ENCODE results near the gene KLHL5.

The KLHL5 gene

GRCh38 chr4:39044956-39045826 lies 16.8 kb upstream of the KLHL5 start:
- H3K36me3 ChIP-seq (ENCODE audit: insufficient read depth, insufficient read length, low read length) = no peaks in the 10 kb centered on the region
- no peak for DNase-seq (ENCODE audit: low read depth, low spot score)
- H3K4me3 ChIP-seq (ENCODE audit: insufficient read length, low read depth) = peak overlapping the region; percentile 53
- no peaks in the 10 kb centered on the region for H3K9me3 ChIP-seq (ENCODE audit: insufficient read depth, low read length)
- TF ChIP-seq YY1 (IDR thresholded peaks at IDR 0.05; ENCODE audit: insufficient read depth, insufficient read length) (no peak), ZNF274 (IDR thresholded peaks at IDR 0.05; ENCODE audit: low read depth, low read length) (no peak), SUZ12 (IDR thresholded peaks at IDR 0.05; ENCODE audit: extremely low read depth, insufficient read depth, insufficient read length) (no peak)
- no peaks in the 10 kb centered on the region for H3K4me1 ChIP-seq (ENCODE audit: insufficient read depth, insufficient read length)
- H3K27me3 ChIP-seq (ENCODE audit: insufficient read depth, insufficient read length) = no peaks in the 10 kb centered on the region
- H3K9ac ChIP-seq (ENCODE audit: insufficient read length, low read depth) = peak overlapping the region; percentile 67

- Histone ChIP-seq H3K4me1 (ENCODE audit: insufficient read depth, insufficient read length) (no peaks in the 10 kb centered on the region), H3K36me3 (ENCODE audit: insufficient read depth, insufficient read length, low read length) (no peaks in the 10 kb centered on the region), H3K27me3 (ENCODE audit: insufficient read depth, insufficient read length) (no peaks in the 10 kb centered on the region), H3K9ac (ENCODE audit: insufficient read length, low read depth) (no peak overlapping the region), H3K4me3 (ENCODE audit: insufficient read length, low read depth) (peak overlapping the region; percentile 53), H3K9me3 (ENCODE audit: insufficient read depth, low read length) (no peaks in the 10 kb centered on the region)
- no peak for TF ChIP-seq YY1 (IDR thresholded peaks at IDR 0.05; ENCODE audit: insufficient read depth, insufficient read length)
- TF ChIP-seq ZNF274 (IDR thresholded peaks at IDR 0.05; ENCODE audit: low read depth, low read length) = no peak
- no peak for TF ChIP-seq SUZ12 (IDR thresholded peaks at IDR 0.05; ENCODE audit: extremely low read depth, insufficient read depth, insufficient read length)
- no peak for DNase-seq (ENCODE audit: low read depth, low spot score)
These were observed 16.2 kb upstream of the KLHL5 start for GRCh38 chr4:39045827-39046221.

- H3K36me3 ChIP-seq (ENCODE audit: insufficient read depth, insufficient read length, low read length) = no peaks in the 10 kb centered on the region
- no peak for TF ChIP-seq ZNF274 (IDR thresholded peaks at IDR 0.05; ENCODE audit: low read depth, low read length)
- TF ChIP-seq SUZ12 (IDR thresholded peaks at IDR 0.05; ENCODE audit: extremely low read depth, insufficient read depth, insufficient read length) = no peak
- TF ChIP-seq YY1 (IDR thresholded peaks at IDR 0.05; ENCODE audit: insufficient read depth, insufficient read length) = no peak
- peak overlapping the region; percentile 3 for H3K4me3 ChIP-seq (ENCODE audit: insufficient read length, low read depth)
- H3K4me1 ChIP-seq (ENCODE audit: insufficient read depth, insufficient read length) = no peaks in the 10 kb centered on the region
- no peaks in the 10 kb centered on the region for H3K9me3 ChIP-seq (ENCODE audit: insufficient read depth, low read length)
- no peaks in the 10 kb centered on the region for H3K27me3 ChIP-seq (ENCODE audit: insufficient read depth, insufficient read length)
- no peak overlapping the region for H3K9ac ChIP-seq (ENCODE audit: insufficient read length, low read depth)
- DNase-seq (ENCODE audit: low read depth, low spot score) = no peak
These were observed 15.8 kb upstream of the KLHL5 start for GRCh38 chr4:39046249-39046648.

- Histone ChIP-seq H3K27me3 (ENCODE audit: insufficient read depth, insufficient read length) (no peaks in the 10 kb centered on the region), H3K9ac (ENCODE audit: insufficient read length, low read depth) (no peak overlapping the region), H3K4me3 (ENCODE audit: insufficient read length, low read depth) (no peak overlapping the region), H3K36me3 (ENCODE audit: insufficient read depth, insufficient read length, low read length) (no peaks in the 10 kb centered on the region), H3K4me1 (ENCODE audit: insufficient read depth, insufficient read length) (no peaks in the 10 kb centered on the region), H3K9me3 (ENCODE audit: insufficient read depth, low read length) (no peaks in the 10 kb centered on the region)
- TF ChIP-seq YY1 (IDR thresholded peaks at IDR 0.05; ENCODE audit: insufficient read depth, insufficient read length) (no peak), ZNF274 (IDR thresholded peaks at IDR 0.05; ENCODE audit: low read depth, low read length) (no peak), SUZ12 (IDR thresholded peaks at IDR 0.05; ENCODE audit: extremely low read depth, insufficient read depth, insufficient read length) (no peak)
- no peak for DNase-seq (ENCODE audit: low read depth, low spot score)
These were observed 14.4 kb upstream of the KLHL5 start for GRCh38 chr4:39047681-39048080.

- no peak overlapping the region for H3K9ac ChIP-seq (ENCODE audit: insufficient read length, low read depth)
- no peak for DNase-seq (ENCODE audit: low read depth, low spot score)
- no peaks in the 10 kb centered on the region for H3K27me3 ChIP-seq (ENCODE audit: insufficient read depth, insufficient read length)
- no peaks in the 10 kb centered on the region for H3K4me1 ChIP-seq (ENCODE audit: insufficient read depth, insufficient read length)
- no peaks in the 10 kb centered on the region for H3K36me3 ChIP-seq (ENCODE audit: insufficient read depth, insufficient read length, low read length)
- H3K9me3 ChIP-seq (ENCODE audit: insufficient read depth, low read length) = no peaks in the 10 kb centered on the region
- H3K4me3 ChIP-seq (ENCODE audit: insufficient read length, low read depth) = no peak overlapping the region
- no peak for TF ChIP-seq ZNF274 (IDR thresholded peaks at IDR 0.05; ENCODE audit: low read depth, low read length)
- TF ChIP-seq SUZ12 (IDR thresholded peaks at IDR 0.05; ENCODE audit: extremely low read depth, insufficient read depth, insufficient read length) = no peak
- no peak for TF ChIP-seq YY1 (IDR thresholded peaks at IDR 0.05; ENCODE audit: insufficient read depth, insufficient read length)
These were observed 13.7 kb upstream of the KLHL5 start for GRCh38 chr4:39048311-39048710.

- no peak overlapping the region for H3K4me3 ChIP-seq (ENCODE audit: insufficient read length, low read depth)
These were observed 11.4 kb upstream of the KLHL5 start for GRCh38 chr4:39050590-39050989.

GRCh38 chr4:39051492-39051891 lies 10.5 kb upstream of the KLHL5 start:
- H3K27me3 ChIP-seq (ENCODE audit: insufficient read depth, insufficient read length) = no peaks in the 10 kb centered on the region
- no peak overlapping the region for H3K4me3 ChIP-seq (ENCODE audit: insufficient read length, low read depth)
- H3K9me3 ChIP-seq (ENCODE audit: insufficient read depth, low read length) = no peaks in the 10 kb centered on the region
- no peaks in the 10 kb centered on the region for H3K36me3 ChIP-seq (ENCODE audit: insufficient read depth, insufficient read length, low read length)
- H3K4me1 ChIP-seq (ENCODE audit: insufficient read depth, insufficient read length) = no peaks in the 10 kb centered on the region
- TF ChIP-seq ZNF274 (IDR thresholded peaks at IDR 0.05; ENCODE audit: low read depth, low read length) = no peak
- TF ChIP-seq SUZ12 (IDR thresholded peaks at IDR 0.05; ENCODE audit: extremely low read depth, insufficient read depth, insufficient read length) = no peak
- no peak for TF ChIP-seq YY1 (IDR thresholded peaks at IDR 0.05; ENCODE audit: insufficient read depth, insufficient read length)
- H3K9ac ChIP-seq (ENCODE audit: insufficient read length, low read depth) = no peak overlapping the region
- no peak for DNase-seq (ENCODE audit: low read depth, low spot score)

More at GRCh38 chr4:39050590-39050989, 11.4 kb upstream of the KLHL5 start:
- no peaks in the 10 kb centered on the region for H3K9me3 ChIP-seq (ENCODE audit: insufficient read depth, low read length)
- no peak overlapping the region for H3K9ac ChIP-seq (ENCODE audit: insufficient read length, low read depth)
- no peaks in the 10 kb centered on the region for H3K36me3 ChIP-seq (ENCODE audit: insufficient read depth, insufficient read length, low read length)
- DNase-seq (ENCODE audit: low read depth, low spot score) = no peak
- TF ChIP-seq SUZ12 (IDR thresholded peaks at IDR 0.05; ENCODE audit: extremely low read depth, insufficient read depth, insufficient read length) (no peak), ZNF274 (IDR thresholded peaks at IDR 0.05; ENCODE audit: low read depth, low read length) (no peak), YY1 (IDR thresholded peaks at IDR 0.05; ENCODE audit: insufficient read depth, insufficient read length) (no peak)
- no peaks in the 10 kb centered on the region for H3K4me1 ChIP-seq (ENCODE audit: insufficient read depth, insufficient read length)
- no peaks in the 10 kb centered on the region for H3K27me3 ChIP-seq (ENCODE audit: insufficient read depth, insufficient read length)

Measured in NT2/D1 (cell line).